Uterus (tissue), 4 donors: Measurements from ENCODE around the gene SLC13A3. TPM values are rescaled to one million over a fixed set of nuclear protein-coding genes. Genes with fewer than 3 reads are reported as not detected.

Source experiments
- DNase-seq, 2 donors: peaks; one replicate each; pipeline ENCODE4 v3.0.0-alpha.2; 2019 to 2020
- H3K27ac ChIP-seq, 2 donors: fragments of 200-600 bp; sonication (generic); 1 replicate in 1 of 2; 2 replicates in 1 of 2; pipeline ENCODE4 v1.5.1; 2016 to 2018
- H3K27me3 ChIP-seq, 2 donors: fragments of 200-600 bp; sonication (generic); one replicate each; pipeline ENCODE4 v1.5.1; 2018 to 2019; ENCODE audit warnings: control low read depth in 1 of 2
- H3K36me3 ChIP-seq, 2 donors: fragments of 200-600 bp; sonication (generic); one replicate each; pipeline ENCODE4 v1.5.1; 2019; ENCODE audit warnings: control low read depth in 1 of 2
- H3K4me1 ChIP-seq, 2 donors: fragments of 200-600 bp; sonication (generic); one replicate each; pipeline ENCODE4 v1.5.1; 2018 to 2019; ENCODE audit warnings: control low read depth in 1 of 2
- H3K4me3 ChIP-seq, 2 donors: fragments of 200-600 bp; sonication (generic); 1 replicate in 1 of 2; 2 replicates in 1 of 2; pipeline ENCODE4 v1.5.1; 2018 to 2019; ENCODE audit warnings: mild to moderate bottlenecking in 1 of 2
- H3K9me3 ChIP-seq, 2 donors: fragments of 200-600 bp; sonication (generic); one replicate each; pipeline ENCODE4 v1.5.1; 2019; ENCODE audit warnings: control low read depth in 1 of 2
- CTCF ChIP-seq, 4 experiments: fragments of 200-600 bp in 2 of 4; fragments of 450-650 bp in 2 of 4; sonication (generic) in 2 of 4; IDR thresholded peaks; one replicate each; pipeline ENCODE4 v1.5.1; 2016 to 2019; ENCODE audit warnings: antibody characterized with exemption in 4 of 4, mild to moderate bottlenecking in 2 of 4, moderate library complexity in 1 of 4
- POLR2A ChIP-seq, 2 donors: fragments of 450-650 bp; IDR thresholded peaks; one replicate each; pipeline ENCODE4 v1.6.1; 2016; ENCODE audit warnings: antibody characterized with exemption in 2 of 2, mild to moderate bottlenecking in 1 of 2, moderate library complexity in 1 of 2
- intact Hi-C: fragments of 100-400 bp; cut with DNase I; formaldehyde crosslinking; loops from one replicate; pipeline ENCODE4 v1.15.1; 2023; ENCODE audit warnings: low total_unique reads
- total RNA-seq, 4 donors: library from RNA; depleted of rRNA in 3 of 4; stranded (reverse); fragments of >200 nt in 3 of 4; gene quantifications; one replicate each; pipeline versions ENCODE4 v1.1.0 to v1.2.4, GENCODE V29; 2014 to 2023
- donor health status: DM: yes; HTN: yes; CAD: no.

The SLC13A3 gene
- total RNA-seq, 4 donors from 2014 or later = under 0.01 to 4.2 (median 4.2) TPM; not detected in 1

- intact Hi-C loops = no loop called here
- H3K9me3 ChIP-seq = no peaks in the 10 kb centered on the region
- H3K27ac ChIP-seq = no peak overlapping the region
- H3K4me3 ChIP-seq = no peak overlapping the region
- DNase-seq = no peak
- H3K4me1 ChIP-seq = no peaks in the 10 kb centered on the region
- no peaks in the 10 kb centered on the region for H3K27me3 ChIP-seq
- no peak for TF ChIP-seq POLR2A (IDR thresholded peaks at IDR 0.05)
- no peak for TF ChIP-seq CTCF (IDR thresholded peaks at IDR 0.05)
- H3K36me3 ChIP-seq = no peaks in the 10 kb centered on the region
Observed at GRCh38 chr20:46523108-46523507, 128.2 kb downstream of the SLC13A3 start.

GRCh38 chr20:46520976-46521579 lies 130.2 kb downstream of the SLC13A3 start:
- no peaks in the 10 kb centered on the region for H3K9me3 ChIP-seq
- DNase-seq = no peak
- H3K4me1 ChIP-seq = no peaks in the 10 kb centered on the region
- H3K4me3 ChIP-seq = no peak overlapping the region
- intact Hi-C loops = no loop called here
- peaks cover 0 to 3% of the 10 kb centered on the region in 2 donors for H3K27me3 ChIP-seq
- no peak overlapping the region for H3K27ac ChIP-seq
- TF ChIP-seq POLR2A (IDR thresholded peaks at IDR 0.05) (no peak), CTCF (IDR thresholded peaks at IDR 0.05) (peak in 1 of 4 experiments; percentile 45)
- H3K36me3 ChIP-seq = no peaks in the 10 kb centered on the region

GRCh38 chr20:46520540-46520939 lies 130.7 kb downstream of the SLC13A3 start:
- Histone ChIP-seq H3K4me1 (no peaks in the 10 kb centered on the region), H3K27ac (no peak overlapping the region), H3K27me3 (peaks cover 0 to 3% of the 10 kb centered on the region in 2 donors), H3K36me3 (no peaks in the 10 kb centered on the region), H3K9me3 (no peaks in the 10 kb centered on the region), H3K4me3 (no peak overlapping the region)
- no peak for DNase-seq
- intact Hi-C loops = no loop called here
- TF ChIP-seq CTCF (IDR thresholded peaks at IDR 0.05) = no peak
- TF ChIP-seq POLR2A (IDR thresholded peaks at IDR 0.05) = no peak

- DNase-seq = no peak
- Histone ChIP-seq H3K4me3 (no peak overlapping the region), H3K9me3 (no peaks in the 10 kb centered on the region), H3K27me3 (peaks cover 0 to 3% of the 10 kb centered on the region in 2 donors), H3K36me3 (no peaks in the 10 kb centered on the region), H3K27ac (no peak overlapping the region), H3K4me1 (no peaks in the 10 kb centered on the region)
- intact Hi-C loops = no loop called here
- TF ChIP-seq POLR2A (IDR thresholded peaks at IDR 0.05) (no peak), CTCF (IDR thresholded peaks at IDR 0.05) (no peak)
Observed at GRCh38 chr20:46519471-46520068, 131.7 kb downstream of the SLC13A3 start.
